NCI-H1417 treated with DMSO at 0.1 percent for 48 hours (cell line): Measurements from ENCODE around the gene MYOF.
"Not testable (repeated sequence)": the region's sequence is repeated elsewhere in the genome, so short reads cannot be mapped to it uniquely, and the experiment has no call there.

Source experiments
- DNase-seq: peaks from one replicate; lab custom pipeline; 2025; lab: John Stamatoyannopoulos, UW

MYOF gene

DNA sequence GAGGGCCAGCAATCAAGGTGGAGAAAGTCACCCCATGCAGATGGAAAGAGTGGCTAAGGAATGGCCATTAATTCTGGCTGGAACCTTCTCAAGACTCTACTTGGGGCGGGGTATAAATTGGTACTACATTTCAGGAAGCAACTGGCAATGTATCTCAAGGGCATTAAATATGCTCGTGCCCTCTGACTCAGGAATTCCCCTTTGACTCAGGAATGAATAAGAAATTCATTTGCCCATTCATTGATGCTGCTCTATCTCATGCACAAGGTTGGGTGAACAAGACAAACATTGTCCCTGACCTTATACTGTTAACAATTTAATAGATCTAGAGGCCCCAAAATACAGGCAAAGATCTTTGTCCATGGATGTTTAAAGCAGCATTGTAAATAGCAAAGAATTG is 188.1 kb downstream of the MYOF start:
- DNase-seq: no peak

DNA sequence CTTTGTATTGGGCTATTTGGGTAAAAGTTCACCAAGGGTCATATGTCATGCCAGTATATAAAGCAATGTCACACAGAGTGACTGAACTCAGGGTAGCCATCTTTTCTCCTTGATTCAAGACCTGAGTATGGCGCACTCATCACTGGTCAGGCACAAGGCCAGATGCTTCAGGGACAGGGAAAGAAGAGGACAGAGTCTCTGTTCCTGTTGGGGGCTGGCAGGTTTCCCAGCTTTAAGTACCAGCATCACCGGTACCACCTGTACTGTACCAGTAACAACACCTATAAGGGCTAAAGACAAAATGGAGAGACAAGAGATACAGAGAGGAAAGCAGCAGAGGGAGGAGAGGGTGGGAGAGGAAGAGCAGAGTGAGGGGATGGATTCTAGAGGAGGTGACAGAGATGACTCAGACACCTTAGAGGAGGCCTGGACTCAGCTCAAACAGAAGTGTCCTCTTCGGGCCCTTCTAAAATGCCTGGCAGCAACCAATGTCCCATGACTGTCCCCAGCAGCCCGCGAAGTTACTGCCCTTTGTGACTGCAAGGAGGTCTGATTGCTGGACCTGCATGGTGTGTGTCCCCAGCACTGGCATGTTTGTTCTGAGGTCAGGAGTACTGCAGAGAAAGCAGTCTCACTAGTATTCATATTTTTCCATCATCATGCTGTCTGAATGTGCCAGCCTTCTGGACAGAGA is 191.3 kb downstream of the MYOF start:
- no peak for DNase-seq

DNA sequence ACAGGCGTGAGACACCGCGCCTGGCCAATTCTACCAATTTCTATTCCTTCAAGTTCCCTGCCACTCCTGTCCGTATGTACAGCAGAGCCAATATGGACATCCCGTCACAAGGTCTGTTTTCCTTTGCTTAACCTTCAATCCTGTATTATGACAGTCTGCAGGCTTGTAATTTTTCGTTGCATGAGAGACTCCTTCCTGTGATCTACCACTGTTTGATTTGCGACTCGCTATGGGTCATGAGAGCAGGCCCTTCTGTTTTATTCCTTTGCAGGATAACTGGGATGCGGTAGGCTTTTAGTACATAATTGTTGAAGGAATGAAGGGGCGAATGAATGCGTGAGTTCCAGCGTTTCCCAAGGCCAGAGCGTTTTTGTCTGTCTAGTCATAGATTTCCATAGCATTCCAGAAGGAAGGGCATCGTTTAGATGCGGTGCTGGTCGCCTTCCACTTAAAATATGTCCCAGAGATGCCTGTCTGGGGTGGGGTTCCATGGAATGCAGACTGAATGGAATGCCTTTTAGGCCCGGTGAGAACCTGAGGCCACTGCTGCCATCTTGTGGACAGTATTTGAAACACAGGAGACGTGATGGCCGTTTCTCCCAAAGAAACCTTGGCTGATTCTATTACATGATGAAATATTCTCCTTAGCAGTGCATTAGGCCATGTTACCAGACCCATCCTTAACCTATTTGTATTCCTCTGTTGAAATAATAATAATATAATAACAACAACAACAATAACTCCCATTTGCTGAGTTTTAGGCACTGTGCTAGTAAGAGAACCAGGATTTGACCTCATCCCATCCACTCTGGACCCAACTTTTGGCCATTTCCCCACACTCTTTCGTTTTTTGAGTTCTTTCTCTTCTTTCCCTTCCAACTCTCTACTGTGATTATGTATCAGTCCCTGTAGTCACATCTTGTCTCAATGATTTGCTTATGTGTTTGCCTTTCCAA is 193.2 kb downstream of the MYOF start:
- no peak for DNase-seq

DNA sequence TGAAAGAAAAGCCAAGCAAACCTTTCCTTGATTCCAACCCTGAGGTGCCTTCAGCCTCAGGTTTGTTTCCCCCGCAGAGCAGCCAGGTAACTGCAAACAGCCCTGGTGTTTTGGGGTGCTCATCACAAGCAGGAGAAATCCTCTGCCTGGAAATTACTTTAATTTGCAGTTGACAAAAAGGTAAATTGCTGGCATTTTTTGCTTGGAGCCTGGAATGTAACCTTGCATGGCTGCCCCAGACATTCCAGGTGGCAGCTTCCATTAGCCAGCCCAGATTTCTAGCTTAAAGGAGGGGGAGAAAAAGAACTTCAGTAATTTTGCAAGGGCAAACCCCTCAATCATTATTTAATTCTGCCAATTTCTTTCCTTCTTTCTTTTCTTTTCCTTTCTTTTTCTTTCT is 194.4 kb downstream of the MYOF start:
- DNase-seq: no peak

DNA sequence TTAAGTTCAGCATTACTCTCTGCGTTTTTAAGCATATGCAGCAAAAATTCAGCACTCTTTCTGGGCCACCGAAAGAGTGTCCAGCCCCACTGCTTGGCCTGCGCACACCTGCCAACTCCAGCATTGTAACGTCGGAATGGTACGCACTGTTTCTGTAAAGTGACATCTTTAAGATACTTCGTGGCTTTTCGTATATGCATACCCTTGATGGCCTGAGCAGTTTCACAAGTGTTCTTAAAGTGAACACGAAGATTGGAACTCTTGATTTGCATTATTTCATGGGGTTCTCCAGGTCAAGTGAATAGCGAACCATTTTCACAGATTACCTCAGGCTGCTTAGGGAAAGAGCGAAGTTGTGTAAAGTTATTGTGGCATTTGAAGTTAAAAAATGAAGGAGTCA is 197.9 kb downstream of the MYOF start:
- DNase-seq: not testable (repeated sequence)

DNA sequence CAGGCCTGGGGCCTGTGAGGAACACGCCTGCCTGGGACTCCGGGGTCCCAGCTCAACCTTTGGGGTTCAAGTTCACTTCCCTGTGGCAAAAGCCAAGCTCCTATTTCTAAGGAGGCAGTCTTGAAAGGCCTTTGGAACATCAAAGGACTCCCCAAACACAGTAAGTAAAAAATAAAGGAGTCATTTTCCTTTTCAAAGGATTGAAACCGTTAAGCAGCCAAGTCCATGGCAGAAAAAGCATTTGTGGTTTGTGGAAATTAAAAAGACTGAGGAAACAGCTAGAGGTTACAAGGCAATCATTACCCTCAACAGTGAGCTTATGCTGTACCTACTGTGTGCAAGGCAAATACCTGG is 200.8 kb downstream of the MYOF start:
- DNase-seq: no peak

DNA sequence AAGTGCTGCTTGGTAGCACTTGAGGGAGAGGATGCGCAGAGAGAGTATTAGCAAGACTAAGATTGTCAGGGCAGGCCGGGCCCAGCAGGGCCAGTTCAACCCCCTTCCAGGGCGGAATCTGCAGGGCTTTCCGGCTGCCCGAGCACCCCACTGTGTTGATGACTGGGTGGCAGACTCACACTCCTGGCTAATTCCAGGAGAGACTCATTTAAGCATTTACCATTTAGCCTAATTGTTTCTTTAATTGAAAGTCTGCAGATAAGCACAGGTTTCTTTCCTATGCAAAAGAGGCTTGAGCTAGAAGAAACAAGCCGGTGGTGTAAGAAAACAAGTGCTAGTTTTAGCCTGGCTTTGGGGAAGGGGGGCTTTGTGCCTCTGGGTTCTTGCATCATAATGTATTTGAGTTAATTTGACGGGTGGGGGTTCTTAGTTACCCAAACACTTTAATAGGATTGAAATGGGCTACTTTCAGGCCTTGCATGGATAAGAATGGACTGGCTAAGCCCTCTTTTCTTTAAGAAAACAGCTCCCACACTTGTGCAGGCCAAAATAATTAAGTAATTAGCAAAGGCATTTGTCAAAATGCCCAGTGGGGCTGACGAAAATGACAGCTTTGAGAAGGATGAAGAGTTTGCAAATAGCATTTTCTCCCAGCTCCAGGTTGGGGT is 201.3 kb downstream of the MYOF start:
- DNase-seq: no peak

DNA sequence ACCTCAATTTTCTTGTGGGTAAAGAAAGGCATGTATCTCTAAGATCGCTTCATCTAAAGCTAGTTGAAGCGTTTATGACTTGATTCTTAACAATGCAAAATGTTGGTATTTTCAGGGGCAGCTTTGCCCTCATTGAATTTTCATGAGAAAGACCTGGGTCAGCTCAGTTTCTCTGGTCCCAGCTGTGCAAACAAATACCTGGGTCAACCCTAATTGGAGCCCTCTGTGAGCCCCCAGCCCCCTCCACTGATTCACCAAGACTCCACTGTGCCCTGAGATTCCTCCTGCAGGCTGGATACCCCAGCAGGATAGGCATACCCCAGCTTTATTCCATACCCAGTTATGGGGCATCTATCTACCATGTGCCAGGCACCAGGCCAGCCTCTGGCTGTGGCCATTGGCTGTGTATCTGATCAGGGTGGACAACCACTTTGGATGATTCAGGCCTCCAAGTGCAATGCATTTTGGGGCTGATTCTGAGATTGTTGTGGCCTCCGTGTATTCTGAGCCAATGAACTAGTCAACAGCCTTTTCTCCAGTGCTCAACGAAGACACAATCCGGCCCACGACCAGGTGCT is 201.9 kb downstream of the MYOF start:
- no peak for DNase-seq

DNA sequence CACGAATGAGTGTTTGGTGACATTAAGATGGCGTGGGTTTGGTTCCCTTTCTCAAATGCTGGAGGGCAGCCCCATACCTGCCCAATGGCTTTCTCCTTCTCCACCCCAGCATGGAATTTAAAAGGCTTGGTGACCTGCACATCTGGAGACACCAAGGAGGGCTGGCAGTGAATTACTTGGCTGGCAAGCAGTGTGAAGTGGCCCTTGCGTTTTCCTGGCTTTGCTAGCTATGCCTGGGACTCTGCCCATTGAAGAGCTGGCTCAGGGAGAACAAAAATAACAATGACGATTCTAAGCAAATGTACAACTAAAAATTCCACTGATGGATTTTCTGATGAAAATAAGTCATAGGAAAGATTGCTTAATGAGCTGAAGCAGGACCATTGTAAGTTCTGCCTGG is 204.8 kb downstream of the MYOF start:
- no peak for DNase-seq

DNA sequence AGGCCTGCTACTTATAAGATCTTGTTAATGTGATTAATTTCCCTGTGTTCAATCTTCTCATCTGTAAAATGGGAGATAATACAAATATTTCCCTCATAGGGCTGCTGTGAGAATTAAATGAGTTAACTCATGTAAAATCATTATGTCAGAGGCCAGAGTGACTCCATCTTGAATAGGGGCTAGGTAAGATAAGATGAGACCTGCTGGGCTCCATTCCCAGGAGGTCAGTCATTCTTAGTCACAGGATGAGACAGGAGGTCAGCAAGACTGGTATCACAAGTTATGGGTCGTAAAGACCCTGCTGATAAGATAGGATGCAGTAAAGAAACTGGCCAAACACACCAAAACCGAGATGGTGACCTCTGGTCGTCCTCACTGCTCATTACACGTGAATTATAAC is 207.7 kb downstream of the MYOF start:
- no peak for DNase-seq

DNA sequence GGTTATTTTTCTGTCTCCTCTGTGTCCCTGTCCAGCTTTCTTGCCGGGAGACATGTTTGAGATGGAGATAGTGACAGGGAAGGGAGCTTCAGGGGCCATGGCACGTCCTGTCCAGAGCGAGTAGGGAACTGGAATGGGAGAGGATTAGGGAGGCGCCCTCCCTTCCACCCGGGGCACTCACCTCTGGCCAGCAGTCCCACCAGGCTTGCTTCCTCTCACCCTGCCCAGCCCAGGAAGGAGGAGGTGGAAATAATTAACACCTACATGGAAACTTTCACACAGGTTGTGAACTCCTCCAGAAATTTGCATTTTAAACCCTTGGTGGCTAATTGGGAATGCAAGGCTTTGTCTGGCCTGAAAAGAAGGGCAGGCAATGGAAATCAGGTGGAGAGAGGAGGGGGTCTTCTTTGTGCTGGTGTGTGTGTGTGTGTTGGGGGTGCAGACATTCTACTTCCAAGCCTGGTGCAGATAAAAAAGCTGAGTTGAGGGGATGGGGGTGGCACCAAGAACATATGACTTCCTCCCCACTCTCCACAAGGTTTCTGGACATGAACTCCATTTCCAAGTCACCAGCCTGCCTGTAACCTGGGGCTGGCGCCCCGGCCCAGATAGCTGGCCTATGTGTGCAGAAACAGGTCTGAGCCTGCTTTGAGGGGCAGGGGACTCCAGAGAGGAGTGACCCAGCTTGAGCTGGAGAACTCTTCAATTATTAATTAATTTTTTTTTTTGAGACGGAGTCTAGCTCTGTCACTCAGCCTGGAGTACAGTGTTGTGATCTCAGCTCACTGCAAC is 209.1 kb downstream of the MYOF start:
- DNase-seq: no peak

DNA sequence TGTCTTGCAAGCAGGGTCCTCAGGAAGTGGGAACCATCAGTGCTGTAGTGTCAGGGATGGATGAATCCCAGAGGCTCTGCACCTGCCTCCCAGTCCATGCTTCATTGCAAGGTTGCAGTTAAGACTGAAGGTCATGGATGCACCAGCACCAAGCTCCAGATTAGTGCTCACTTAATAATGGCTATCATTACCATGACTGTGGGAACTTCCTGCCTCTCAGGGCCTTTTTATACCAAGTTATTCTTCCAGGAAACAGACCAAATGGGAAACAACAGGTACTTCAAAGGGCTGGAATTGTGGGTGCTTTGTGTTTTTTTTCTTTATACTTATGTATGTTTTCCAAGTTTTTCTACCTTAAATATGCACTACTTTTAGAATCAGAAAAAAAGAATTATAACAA is 210.8 kb downstream of the MYOF start:
- no peak for DNase-seq

DNA sequence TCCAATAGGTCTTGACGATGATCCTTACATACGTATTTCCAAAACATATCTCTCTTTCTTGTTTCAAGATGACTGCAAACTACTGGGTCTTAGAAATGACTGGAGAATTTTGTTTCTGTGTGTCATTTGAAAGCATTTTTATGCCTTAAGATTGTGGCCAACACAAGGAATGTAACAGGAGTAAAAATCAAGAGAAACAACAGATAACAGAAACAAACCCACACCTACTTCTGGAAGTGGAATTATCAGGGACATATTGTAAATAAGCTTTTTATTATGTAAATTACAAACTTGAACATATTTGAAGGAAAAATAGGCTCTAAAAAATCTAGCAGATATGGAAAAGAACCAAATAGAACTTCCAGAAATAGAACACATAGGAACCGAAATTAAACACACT is 212.9 kb downstream of the MYOF start:
- no peak for DNase-seq

DNA sequence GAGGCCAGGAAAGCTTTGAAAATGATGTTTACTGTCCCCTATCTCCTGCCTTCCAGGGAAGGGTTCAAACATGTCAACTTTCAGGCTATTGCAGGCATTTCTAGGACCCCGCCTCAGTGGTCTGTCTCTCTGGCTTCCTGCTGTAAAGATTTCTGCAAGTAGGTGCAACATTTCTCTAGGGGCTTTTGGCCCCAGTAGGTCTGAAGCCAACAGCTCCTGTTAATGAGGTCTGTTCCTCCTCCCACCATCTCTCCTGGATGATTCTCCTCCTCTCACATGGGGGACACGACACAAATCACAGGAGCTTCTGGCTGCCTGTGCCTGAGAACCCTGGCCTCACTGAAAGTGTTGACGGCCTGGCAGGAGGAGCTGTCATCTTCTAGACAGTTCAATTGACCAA is 214.1 kb downstream of the MYOF start:
- no peak for DNase-seq

DNA sequence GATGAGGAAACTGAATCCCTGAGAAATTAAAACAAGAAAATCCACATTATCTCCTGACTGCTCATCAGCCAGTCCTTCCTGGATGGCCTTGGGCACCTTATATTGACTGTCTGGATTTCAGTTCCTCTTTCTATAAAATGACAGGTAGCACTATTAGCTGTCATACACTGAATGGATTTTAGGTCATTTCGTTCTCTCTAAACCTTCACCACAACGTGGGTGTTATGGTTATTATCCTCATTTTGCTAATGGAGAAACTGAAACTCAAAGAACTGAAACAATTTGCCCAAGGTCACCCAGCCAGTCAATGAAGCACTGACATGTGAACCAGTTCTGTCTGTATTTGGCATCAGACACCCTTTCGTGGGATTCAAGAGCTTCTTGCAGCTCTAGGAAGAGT is 214.6 kb downstream of the MYOF start:
- no peak for DNase-seq

DNA sequence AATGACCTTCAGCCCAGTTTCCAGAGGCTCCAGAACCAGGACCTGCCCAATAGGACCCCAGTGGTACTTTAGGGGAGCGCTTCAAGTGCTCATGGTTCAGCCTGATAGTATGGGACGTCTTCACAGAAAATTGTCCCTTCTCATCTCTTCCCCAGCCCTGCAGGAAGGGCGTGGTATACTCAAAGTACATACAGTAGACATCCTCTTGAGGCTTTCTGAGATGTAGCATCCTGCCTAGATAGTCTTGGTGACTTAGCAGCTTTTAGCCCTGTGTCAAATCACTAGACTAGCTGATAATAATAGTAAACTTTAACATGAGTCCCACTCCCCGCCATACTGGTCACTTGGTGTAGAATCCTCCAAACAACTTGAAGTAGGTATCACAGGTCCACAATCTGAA is 215.3 kb downstream of the MYOF start:
- DNase-seq: no peak

DNA sequence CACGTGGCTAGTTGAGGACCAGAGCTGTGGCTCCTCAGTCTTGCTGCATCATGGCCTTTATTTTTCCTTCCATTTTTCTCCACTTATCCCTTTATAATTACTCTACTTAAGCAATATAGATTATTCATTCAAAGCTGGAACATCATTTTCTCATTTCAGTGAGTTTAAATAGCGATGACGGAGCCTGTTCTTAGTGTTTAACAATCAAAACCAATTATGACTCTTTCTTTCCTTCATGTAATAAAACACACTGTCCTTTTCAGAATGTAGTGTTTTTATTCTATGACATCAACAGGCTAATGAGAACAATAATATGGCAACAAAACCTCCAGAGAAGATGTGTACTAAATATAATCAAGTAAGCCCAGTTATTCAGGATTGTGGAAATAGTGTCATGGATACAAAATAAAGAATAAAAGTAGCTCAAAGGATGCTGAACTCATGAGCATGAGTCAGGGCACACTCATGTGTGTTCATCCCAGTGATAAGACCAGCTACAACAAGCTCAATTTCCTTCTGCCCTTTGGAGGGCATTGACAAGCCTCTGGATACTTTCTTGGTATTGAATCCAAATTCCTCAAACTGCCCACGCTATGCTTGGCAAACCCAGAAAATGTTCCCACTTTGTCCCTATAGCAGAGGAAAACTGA is 220.0 kb downstream of the MYOF start:
- no peak for DNase-seq

DNA sequence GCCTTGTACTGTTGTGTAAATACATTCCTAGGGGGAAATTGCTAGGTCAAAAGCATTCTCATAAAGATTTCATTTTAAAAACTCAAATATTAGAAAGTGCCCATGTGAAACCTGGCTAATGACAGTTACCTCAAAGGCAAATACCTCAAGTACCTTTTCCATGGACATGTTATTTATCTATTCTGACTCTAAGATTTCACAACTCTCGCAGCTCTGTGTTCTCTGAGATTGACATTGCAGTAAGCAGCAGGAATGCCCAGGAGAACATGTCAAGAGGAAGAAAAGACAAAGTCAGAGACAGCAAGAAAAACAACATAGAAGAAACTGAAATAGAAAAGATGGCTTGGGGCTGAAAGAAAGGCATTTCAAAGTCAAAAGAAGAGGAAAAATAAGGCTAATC is 221.0 kb downstream of the MYOF start:
- DNase-seq: no peak

DNA sequence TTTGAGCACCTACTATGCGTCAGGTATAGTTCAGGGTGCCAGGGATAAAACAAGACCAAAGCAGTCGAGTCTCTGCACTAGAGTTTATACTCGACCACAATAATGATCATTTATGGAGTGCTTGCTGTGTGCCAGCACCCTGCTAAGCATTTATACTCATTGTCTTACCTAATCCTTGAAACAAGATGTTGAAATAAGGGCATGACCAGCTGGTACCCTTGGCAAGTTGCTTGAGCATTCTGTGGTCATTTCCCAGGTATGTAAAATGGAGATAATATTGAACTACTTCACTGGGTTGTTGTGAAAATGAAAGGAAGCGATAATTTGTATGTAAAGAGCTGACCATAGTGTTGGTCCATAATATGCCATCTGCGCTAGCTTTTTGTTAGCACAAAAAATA is 223.0 kb downstream of the MYOF start:
- no peak for DNase-seq
